Measurements from ENCODE around the gene NAA10.

NAA10 gene

GRCh38 chrX:153883163-153883843 lies 51.5 kb downstream of the NAA10 start:
- no peak for DNase-seq (ENCODE audit: low spot score)

- no peak for DNase-seq (ENCODE audit: low spot score)
Measured at GRCh38 chrX:153882557-153882956, 52.3 kb downstream of the NAA10 start.

- no peak for DNase-seq (ENCODE audit: low spot score)
Measured at GRCh38 chrX:153882086-153882498, 52.7 kb downstream of the NAA10 start.

GRCh38 chrX:153881281-153881680 lies 53.6 kb downstream of the NAA10 start:
- DNase-seq (ENCODE audit: low spot score), result no peak

GRCh38 chrX:153880440-153880815 lies 54.4 kb downstream of the NAA10 start:
- no peak for DNase-seq (ENCODE audit: low spot score)

- no peak for DNase-seq (ENCODE audit: low spot score)
Measured at GRCh38 chrX:153879741-153880439, 54.9 kb downstream of the NAA10 start.

Data from left forelimb (tissue), 1 donor.